ENCODE results near the gene TSHZ3. TPM values are rescaled to one million over a fixed set of nuclear protein-coding genes. Genes with fewer than 3 reads are reported as not detected.

TSHZ3 gene
- total and polyA plus RNA-seq, 2 of the 13 experiments (the other 11 are each of a cell fraction or from before 2014, with no cell fraction given), result not detected

DNA sequence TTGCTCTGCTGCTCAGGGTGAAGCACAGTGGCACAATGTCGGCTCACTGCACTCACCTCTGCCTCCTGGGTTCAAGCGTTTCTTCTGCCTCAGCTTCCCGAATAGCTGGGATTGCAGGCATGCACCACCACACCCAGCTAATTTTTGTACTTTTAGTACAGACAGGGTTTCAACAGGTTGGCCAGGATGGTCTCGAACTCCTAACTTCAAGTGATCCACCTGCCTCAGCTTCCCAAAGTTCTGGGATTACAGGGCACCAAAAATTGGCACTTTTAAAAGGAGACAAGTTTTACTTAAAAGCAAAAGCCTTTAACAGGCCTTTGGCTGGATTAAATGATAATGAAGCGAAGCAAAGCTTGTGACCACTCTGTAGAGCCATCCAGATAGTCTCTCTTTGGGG is 12.5 kb upstream of the TSHZ3 start:
- 17% methylated on average over 5 of the region's 5 CpGs for WGBS (ENCODE audit: low lambda C conversion rate)
- CTCF ChIA-PET (ENCODE audit: low intra/inter-chr PET ratio, low total read pairs), result no interaction called here
- TF ChIP-seq ZMYM2 (CRISPR knock-in tag; IDR thresholded peaks at IDR 0.05), result no peak
- no peak for TF ChIP-seq IRF2 (CRISPR knock-in tag; IDR thresholded peaks at IDR 0.05)
- TF ChIP-seq, protein P1, sequence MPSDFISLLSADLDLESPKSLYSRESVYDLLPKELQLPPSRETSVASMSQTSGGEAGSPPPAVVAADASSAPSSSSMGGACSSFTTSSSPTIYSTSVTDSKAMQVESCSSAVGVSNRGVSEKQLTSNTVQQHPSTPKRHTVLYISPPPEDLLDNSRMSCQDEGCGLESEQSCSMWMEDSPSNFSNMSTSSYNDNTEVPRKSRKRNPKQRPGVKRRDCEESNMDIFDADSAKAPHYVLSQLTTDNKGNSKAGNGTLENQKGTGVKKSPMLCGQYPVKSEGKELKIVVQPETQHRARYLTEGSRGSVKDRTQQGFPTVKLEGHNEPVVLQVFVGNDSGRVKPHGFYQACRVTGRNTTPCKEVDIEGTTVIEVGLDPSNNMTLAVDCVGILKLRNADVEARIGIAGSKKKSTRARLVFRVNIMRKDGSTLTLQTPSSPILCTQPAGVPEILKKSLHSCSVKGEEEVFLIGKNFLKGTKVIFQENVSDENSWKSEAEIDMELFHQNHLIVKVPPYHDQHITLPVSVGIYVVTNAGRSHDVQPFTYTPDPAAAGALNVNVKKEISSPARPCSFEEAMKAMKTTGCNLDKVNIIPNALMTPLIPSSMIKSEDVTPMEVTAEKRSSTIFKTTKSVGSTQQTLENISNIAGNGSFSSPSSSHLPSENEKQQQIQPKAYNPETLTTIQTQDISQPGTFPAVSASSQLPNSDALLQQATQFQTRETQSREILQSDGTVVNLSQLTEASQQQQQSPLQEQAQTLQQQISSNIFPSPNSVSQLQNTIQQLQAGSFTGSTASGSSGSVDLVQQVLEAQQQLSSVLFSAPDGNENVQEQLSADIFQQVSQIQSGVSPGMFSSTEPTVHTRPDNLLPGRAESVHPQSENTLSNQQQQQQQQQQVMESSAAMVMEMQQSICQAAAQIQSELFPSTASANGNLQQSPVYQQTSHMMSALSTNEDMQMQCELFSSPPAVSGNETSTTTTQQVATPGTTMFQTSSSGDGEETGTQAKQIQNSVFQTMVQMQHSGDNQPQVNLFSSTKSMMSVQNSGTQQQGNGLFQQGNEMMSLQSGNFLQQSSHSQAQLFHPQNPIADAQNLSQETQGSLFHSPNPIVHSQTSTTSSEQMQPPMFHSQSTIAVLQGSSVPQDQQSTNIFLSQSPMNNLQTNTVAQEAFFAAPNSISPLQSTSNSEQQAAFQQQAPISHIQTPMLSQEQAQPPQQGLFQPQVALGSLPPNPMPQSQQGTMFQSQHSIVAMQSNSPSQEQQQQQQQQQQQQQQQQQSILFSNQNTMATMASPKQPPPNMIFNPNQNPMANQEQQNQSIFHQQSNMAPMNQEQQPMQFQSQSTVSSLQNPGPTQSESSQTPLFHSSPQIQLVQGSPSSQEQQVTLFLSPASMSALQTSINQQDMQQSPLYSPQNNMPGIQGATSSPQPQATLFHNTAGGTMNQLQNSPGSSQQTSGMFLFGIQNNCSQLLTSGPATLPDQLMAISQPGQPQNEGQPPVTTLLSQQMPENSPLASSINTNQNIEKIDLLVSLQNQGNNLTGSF (CRISPR knock-in tag; IDR thresholded peaks at IDR 0.05), result no peak
- TF ChIP-seq ZNF274 (CRISPR knock-in tag; IDR thresholded peaks at IDR 0.05), result no peak
- TF ChIP-seq ZNF703 (CRISPR knock-in tag; IDR thresholded peaks at IDR 0.05; ENCODE audit: borderline replicate concordance), result no peak
- TF ChIP-seq, protein P2, sequence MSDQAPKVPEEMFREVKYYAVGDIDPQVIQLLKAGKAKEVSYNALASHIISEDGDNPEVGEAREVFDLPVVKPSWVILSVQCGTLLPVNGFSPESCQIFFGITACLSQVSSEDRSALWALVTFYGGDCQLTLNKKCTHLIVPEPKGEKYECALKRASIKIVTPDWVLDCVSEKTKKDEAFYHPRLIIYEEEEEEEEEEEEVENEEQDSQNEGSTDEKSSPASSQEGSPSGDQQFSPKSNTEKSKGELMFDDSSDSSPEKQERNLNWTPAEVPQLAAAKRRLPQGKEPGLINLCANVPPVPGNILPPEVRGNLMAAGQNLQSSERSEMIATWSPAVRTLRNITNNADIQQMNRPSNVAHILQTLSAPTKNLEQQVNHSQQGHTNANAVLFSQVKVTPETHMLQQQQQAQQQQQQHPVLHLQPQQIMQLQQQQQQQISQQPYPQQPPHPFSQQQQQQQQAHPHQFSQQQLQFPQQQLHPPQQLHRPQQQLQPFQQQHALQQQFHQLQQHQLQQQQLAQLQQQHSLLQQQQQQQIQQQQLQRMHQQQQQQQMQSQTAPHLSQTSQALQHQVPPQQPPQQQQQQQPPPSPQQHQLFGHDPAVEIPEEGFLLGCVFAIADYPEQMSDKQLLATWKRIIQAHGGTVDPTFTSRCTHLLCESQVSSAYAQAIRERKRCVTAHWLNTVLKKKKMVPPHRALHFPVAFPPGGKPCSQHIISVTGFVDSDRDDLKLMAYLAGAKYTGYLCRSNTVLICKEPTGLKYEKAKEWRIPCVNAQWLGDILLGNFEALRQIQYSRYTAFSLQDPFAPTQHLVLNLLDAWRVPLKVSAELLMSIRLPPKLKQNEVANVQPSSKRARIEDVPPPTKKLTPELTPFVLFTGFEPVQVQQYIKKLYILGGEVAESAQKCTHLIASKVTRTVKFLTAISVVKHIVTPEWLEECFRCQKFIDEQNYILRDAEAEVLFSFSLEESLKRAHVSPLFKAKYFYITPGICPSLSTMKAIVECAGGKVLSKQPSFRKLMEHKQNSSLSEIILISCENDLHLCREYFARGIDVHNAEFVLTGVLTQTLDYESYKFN (CRISPR knock-in tag; conservative IDR thresholded peaks at IDR 0.05), result no peak
- no peak for TF ChIP-seq FOXM1 (CRISPR knock-in tag; IDR thresholded peaks at IDR 0.05)
- TF ChIP-seq NFE2 (CRISPR knock-in tag; IDR thresholded peaks at IDR 0.05), result no peak
- no peak for TF ChIP-seq ZSCAN29 (CRISPR knock-in tag; conservative IDR thresholded peaks at IDR 0.05)
- TF ChIP-seq, protein P3, sequence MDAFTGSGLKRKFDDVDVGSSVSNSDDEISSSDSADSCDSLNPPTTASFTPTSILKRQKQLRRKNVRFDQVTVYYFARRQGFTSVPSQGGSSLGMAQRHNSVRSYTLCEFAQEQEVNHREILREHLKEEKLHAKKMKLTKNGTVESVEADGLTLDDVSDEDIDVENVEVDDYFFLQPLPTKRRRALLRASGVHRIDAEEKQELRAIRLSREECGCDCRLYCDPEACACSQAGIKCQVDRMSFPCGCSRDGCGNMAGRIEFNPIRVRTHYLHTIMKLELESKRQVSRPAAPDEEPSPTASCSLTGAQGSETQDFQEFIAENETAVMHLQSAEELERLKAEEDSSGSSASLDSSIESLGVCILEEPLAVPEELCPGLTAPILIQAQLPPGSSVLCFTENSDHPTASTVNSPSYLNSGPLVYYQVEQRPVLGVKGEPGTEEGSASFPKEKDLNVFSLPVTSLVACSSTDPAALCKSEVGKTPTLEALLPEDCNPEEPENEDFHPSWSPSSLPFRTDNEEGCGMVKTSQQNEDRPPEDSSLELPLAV (CRISPR knock-in tag; conservative IDR thresholded peaks at IDR 0.05; ENCODE audit: low read depth), result no peak
- no peak for TF ChIP-seq ZNF460 (CRISPR knock-in tag; IDR thresholded peaks at IDR 0.05; ENCODE audit: borderline replicate concordance)
- no peak for TF ChIP-seq ZNF44 (CRISPR knock-in tag; IDR thresholded peaks at IDR 0.05)
- TF ChIP-seq, protein P4, sequence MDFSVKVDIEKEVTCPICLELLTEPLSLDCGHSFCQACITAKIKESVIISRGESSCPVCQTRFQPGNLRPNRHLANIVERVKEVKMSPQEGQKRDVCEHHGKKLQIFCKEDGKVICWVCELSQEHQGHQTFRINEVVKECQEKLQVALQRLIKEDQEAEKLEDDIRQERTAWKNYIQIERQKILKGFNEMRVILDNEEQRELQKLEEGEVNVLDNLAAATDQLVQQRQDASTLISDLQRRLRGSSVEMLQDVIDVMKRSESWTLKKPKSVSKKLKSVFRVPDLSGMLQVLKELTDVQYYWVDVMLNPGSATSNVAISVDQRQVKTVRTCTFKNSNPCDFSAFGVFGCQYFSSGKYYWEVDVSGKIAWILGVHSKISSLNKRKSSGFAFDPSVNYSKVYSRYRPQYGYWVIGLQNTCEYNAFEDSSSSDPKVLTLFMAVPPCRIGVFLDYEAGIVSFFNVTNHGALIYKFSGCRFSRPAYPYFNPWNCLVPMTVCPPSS (IDR thresholded peaks at IDR 0.05), result no peak

More for the DNA sequence above, 12.5 kb upstream of the TSHZ3 start:
- H3K4me3 ChIP-seq (replicated peaks in 1 of 3; ENCODE audit: insufficient read depth in 1 of 3, low read depth in 2 of 3, low read length in 3 of 3), result no peak overlapping the region
- DNase-seq (ENCODE audit: low spot score) (no peak), FAIRE-seq (no peak), ATAC-seq (no peak)
- H3K4me2 ChIP-seq (ENCODE audit: low read depth, low read length), result no peak overlapping the region
- POLR2A ChIA-PET, result no interaction called here
- H3K27ac ChIP-seq (ENCODE audit: extremely low read length, insufficient read depth, low read length), result no peak overlapping the region
- H3K36me3 ChIP-seq (replicated peaks in 1 of 2; ENCODE audit: control insufficient read depth in 1 of 2, insufficient read depth in 2 of 2, low read length in 2 of 2), result no peaks in the 10 kb centered on the region
- no peak overlapping the region for H2AFZ ChIP-seq (ENCODE audit: low read length)
- H3K4me1 ChIP-seq (ENCODE audit: insufficient read depth, low read length), result no peaks in the 10 kb centered on the region
- H3K27me3 ChIP-seq (ENCODE audit: control insufficient read depth in 1 of 2, insufficient read depth in 2 of 2, low read length in 2 of 2), result peaks cover 0 to under 1% of the 10 kb centered on the region in 2 experiments; a peak in 2 of 5 replicates
- intact Hi-C loops (cut with micrococcal nuclease; ENCODE audit: unreplicated experiment) (no loop called here), in situ Hi-C loops (cut with HindIII; ENCODE audit: extremely low pct_ligation_motif_present, low pct_unique_long_range_greater_than_20kb) (no loop called here)
- no peaks in the 10 kb centered on the region for H4K20me1 ChIP-seq (ENCODE audit: insufficient read depth, low read length)
- no peak overlapping the region for H3K9ac ChIP-seq (ENCODE audit: insufficient read depth, low read depth, low read length)
- no TSS peak for BruUV-seq (replicated peaks)
- no peaks in the 10 kb centered on the region for H3K9me3 ChIP-seq (ENCODE audit: low read length)
- H3K79me2 ChIP-seq (ENCODE audit: insufficient read depth, low read length), result no peaks in the 10 kb centered on the region

All from HepG2 (cell line).